Ammon's horn (tissue), 1 donor: ENCODE results near the gene ADCY1.
"Not testable (repeated sequence)": the region's sequence is repeated elsewhere in the genome, so short reads cannot be mapped to it uniquely, and the experiment has no call there.

ENCODE experiments used
- DNase-seq: peaks from one replicate; pipeline ENCODE4 v3.0.0-alpha.2; 2016; ENCODE audit warnings: low spot score

Gene ADCY1

GRCh38 chr7:45712872-45713668, 138.9 kb downstream of the ADCY1 start:
- DNase-seq: no peak

DNA sequence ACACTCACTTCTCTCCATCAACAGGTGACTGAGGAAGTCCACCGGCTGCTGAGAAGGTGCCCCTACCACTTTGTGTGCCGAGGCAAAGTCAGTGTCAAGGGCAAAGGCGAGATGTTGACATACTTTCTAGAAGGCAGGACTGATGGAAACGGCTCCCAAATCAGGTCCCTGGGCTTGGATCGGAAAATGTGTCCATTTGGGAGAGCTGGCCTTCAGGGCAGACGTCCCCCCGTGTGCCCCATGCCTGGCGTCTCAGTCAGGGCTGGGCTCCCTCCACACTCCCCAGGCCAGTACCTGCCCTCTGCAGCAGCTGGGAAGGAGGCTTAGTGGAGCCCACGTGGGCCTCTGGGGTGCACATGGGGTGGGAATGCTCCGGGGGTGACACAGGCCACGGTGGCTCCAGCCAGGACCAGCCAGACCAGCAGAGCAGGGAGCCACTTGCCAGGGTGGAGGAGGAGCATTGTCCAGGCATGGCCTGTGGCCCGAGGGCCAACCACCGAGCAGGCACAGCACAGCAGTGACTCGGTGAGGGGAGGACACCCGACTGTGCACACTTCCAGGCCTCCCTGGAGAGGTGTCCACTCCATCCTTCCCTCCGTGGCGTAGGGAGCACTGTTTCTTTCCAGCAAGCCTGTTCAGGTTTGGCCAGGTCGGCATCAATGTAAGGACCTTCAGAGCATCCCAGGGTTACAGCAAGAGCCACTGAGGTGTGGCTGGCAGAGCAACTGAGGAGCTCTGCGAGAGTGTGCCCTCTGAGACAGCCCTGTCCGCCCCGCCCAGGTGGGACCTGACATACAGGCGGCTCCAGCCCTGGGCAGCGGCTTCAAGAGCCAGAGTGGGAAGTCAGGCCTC, 139.7 kb downstream of the ADCY1 start:
- no peak for DNase-seq

GRCh38 chr7:45714521-45714820, 140.3 kb downstream of the ADCY1 start:
- no peak for DNase-seq

- DNase-seq: no peak
These were observed 141.5 kb downstream of the ADCY1 start for GRCh38 chr7:45715471-45716352.

GRCh38 chr7:45716380-45717203, 142.4 kb downstream of the ADCY1 start:
- DNase-seq: no peak

DNA sequence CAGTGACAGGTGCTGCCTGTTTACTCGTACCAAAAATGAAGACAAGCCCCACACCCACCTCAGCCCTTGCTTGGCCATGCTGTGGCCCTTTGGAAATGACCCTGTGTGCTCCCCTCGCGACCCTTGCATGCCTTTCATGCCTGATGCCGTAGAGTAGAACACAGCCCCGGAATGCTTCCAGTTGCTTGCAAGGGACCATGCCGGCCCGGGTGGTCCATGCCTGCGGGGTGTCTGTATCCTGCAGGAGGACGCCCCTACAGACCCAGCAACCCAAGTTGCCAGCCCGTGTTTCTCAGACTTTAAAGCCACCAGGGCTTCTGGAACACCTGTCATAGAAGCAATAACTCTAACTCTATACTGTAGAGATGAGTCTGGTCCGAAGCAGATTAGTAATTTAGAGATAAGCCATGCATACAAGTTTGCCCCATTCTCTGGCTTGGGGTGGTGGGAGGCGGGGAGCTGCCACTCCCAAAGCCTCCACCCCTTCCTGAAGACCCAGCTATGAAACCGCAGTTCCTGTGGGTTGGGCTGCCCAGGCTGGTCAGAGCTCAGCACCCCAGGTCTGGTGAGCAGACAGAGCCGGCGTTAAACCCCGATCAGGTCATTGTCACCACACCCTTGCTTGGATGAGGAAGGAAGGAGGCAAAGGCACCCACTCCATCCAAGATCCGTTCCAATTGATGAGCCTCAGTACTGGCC, 143.5 kb downstream of the ADCY1 start:
- DNase-seq: no peak

GRCh38 chr7:45718464-45719330, 144.5 kb downstream of the ADCY1 start:
- no peak for DNase-seq

DNA sequence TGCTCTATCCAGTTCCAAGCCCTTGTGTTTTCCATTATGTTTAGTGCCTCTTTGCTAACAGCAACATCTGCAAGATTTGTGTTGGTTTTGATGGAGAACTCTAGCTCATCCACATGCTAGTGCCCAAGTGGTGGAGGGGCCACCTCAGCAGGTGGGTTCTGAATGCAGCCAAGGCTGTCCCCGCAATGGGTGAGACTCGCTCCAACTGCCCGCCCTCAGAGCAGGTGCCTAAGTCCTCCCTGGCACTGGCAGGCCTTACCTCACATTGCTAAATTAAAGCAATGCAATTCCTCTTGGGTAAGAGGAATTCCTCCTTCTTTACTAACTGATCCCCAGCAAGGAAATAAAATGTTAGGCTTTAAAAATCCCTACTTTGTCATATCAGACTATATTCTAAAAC, 146.8 kb downstream of the ADCY1 start:
- no peak for DNase-seq

GRCh38 chr7:45721686-45722598, 147.8 kb downstream of the ADCY1 start:
- no peak for DNase-seq

DNA sequence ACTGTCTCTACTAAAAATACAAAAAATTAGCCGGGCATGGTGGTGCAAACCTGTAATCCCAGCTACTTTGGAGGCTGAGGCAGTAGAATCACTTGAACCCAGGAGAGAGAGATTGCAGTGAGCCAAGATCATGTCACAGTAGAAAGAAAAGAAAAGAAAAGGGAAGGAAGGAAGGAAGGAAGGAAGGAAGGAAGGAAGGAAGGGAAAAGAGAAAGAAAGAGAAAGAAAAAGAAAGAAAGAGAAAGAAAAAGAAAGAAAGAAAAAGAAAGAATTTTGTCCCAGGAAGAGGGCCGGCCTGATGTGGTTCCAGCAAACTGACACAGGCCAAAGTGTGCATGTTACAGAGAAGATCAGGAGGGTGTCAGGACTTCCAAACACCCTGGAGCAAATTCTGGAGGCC, 151.1 kb downstream of the ADCY1 start:
- not testable (repeated sequence) for DNase-seq

DNA sequence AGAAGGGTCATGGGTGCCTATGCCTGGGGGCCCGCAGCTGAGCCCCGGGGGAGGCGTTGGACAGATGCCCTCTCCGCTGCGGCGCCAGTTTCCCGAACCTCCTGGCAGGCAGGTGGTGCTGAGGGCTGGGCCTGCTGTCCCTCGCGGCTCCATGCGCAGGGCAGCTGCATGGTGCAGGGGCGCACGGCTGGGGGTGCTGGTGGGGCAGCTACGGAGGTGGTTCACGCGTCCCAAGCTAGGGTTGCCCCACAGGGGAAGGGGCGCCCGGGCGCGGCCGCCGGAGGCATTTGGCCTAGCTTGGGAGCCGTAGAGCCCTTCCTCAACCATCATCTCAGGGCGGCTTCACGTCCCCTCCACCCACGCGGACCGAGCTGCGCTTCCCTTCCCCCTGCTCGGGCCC, 152.7 kb downstream of the ADCY1 start:
- DNase-seq: no peak

GRCh38 chr7:45731692-45732443, 157.7 kb downstream of the ADCY1 start:
- not testable (repeated sequence) for DNase-seq

- not testable (repeated sequence) for DNase-seq
These were observed 164.8 kb downstream of the ADCY1 start for GRCh38 chr7:45738920-45739319.

GRCh38 chr7:45740573-45740972, 166.4 kb downstream of the ADCY1 start:
- DNase-seq: not testable (repeated sequence)

DNA sequence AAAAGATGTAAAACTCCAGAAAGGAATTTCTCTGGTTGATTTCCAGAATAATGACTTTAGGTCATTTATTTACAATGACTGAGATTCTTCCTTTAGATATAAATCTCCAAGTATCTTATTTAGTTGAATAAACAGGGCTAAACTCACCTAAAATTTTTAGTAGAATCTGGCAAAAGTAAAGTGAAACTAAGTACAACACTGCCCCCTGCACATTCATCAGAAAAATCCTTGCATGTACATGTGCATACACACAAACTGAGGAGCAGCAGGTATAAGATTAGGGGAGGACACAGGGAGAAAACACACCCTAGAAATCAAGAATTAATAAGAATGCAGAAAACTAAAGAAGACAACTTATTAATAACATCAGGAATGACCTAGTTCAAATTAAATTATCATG, 174.8 kb downstream of the ADCY1 start:
- peak; percentile 15 for DNase-seq

DNA sequence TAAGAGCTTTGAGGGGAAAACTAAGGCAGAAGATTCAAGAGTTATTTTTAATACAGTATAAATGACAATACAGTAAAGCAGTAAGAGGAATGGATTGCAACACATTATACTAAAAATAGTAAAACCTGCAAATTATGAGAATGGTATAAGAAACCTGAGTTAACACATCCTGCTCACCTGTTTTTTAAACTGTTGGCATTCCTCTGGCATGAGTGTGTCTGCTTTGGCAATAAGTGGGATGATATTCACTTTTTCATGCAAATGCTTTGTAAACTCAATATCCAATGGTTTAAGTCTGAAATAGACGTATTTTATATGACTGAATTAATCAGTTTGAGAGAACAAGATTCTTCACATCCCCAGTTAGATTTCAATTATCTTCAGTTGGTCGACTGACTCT, 177.2 kb downstream of the ADCY1 start:
- DNase-seq: not testable (repeated sequence)

DNA sequence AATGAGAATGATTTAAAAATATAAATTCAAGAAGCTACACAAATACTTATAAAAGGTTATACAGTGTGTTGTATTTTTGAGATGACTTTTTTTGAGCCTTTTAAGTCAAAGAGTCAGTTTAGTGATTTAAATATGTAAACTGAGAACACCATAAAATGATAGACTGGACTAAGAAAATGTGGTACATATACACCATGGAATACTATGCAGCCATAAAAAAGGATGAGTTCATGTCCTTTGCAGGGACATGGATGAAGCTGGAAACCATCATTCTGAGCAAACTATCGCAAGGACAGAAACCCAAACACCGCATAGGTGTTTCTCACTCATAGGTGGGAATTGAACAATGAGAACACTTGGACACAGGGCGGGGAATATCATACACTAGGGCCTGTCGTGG, 182.2 kb downstream of the ADCY1 start:
- DNase-seq: not testable (repeated sequence)

DNA sequence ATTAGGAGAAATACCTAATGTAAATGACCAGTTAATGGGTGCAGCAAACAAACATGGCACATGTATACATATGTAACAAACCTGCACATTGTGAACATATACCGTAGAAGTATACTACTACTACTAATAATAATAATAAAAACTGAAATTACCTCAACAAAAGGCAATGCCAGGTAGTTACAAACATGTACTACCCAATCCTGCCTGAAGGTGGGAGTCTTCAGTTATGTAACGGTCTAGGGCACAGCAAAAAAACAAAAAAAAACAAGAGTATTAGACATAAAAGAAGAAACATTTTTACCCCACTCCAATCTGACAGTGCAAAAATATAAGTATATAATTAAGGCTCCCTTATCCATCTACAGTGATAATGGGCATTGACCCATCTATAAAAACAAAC, 182.6 kb downstream of the ADCY1 start:
- not testable (repeated sequence) for DNase-seq
